COLO668 (cell line): ENCODE measurements around the gene MARK2.
"Not testable (repeated sequence)": the region's sequence is repeated elsewhere in the genome, so short reads cannot be mapped to it uniquely, and the experiment has no call there.

Source experiments
- DNase-seq: peaks from one replicate; lab custom pipeline; 2025; ENCODE audit not compliant: unreplicated experiment; lab: John Stamatoyannopoulos, UW

MARK2 gene

GRCh38 chr11:63853476-63853875, 14.6 kb downstream of the MARK2 start:
- no peak for DNase-seq

GRCh38 chr11:63854696-63855095, 15.8 kb downstream of the MARK2 start:
- DNase-seq = no peak

- no peak for DNase-seq
Measured at GRCh38 chr11:63855975-63856374, 17.1 kb downstream of the MARK2 start.

GRCh38 chr11:63858628-63859550, 20.0 kb downstream of the MARK2 start:
- DNase-seq = no peak

- peak; percentile 57 for DNase-seq
Measured at GRCh38 chr11:63862923-63863322, 24.0 kb downstream of the MARK2 start.

GRCh38 chr11:63863620-63864019, 24.7 kb downstream of the MARK2 start:
- not testable (repeated sequence) for DNase-seq

GRCh38 chr11:63866211-63866610, 27.3 kb downstream of the MARK2 start:
- DNase-seq = no peak

- no peak for DNase-seq
Measured at GRCh38 chr11:63867511-63867910, 28.6 kb downstream of the MARK2 start.

- DNase-seq = no peak
Measured at GRCh38 chr11:63868399-63869064, 29.6 kb downstream of the MARK2 start.

GRCh38 chr11:63869171-63869591, 30.3 kb downstream of the MARK2 start:
- DNase-seq = no peak

- no peak for DNase-seq
Measured at GRCh38 chr11:63869683-63870082, 30.8 kb downstream of the MARK2 start.

GRCh38 chr11:63870351-63871140, 31.6 kb downstream of the MARK2 start:
- no peak for DNase-seq

GRCh38 chr11:63871962-63872799, 33.3 kb downstream of the MARK2 start:
- DNase-seq = peak; percentile 22

GRCh38 chr11:63872800-63873197, 33.9 kb downstream of the MARK2 start:
- DNase-seq = no peak

GRCh38 chr11:63873311-63873710, 34.4 kb downstream of the MARK2 start:
- DNase-seq = no peak

- no peak for DNase-seq
Measured at GRCh38 chr11:63874511-63874910, 35.6 kb downstream of the MARK2 start.

- DNase-seq = no peak
Measured at GRCh38 chr11:63875506-63876065, 36.7 kb downstream of the MARK2 start.

GRCh38 chr11:63876616-63877015, 37.7 kb downstream of the MARK2 start:
- DNase-seq = no peak

- DNase-seq = no peak
Measured at GRCh38 chr11:63877658-63878241, 38.8 kb downstream of the MARK2 start.
